Measurements from ENCODE around the gene RXRA. TPM values are rescaled to one million over a fixed set of nuclear protein-coding genes. Genes with fewer than 3 reads are reported as not detected.

Gene RXRA
- total RNA-seq, 1 donor from 2014 or later = 14.0 TPM

GRCh38 chr9:134336228-134336627 is 10.0 kb downstream of the RXRA start:
- DNase-seq (ENCODE audit: low read depth in 2 of 2) = no peak

- DNase-seq (ENCODE audit: low read depth in 2 of 2) = no peak
Observed at GRCh38 chr9:134336924-134337323, 10.7 kb downstream of the RXRA start.

GRCh38 chr9:134337469-134337868 is 11.2 kb downstream of the RXRA start:
- DNase-seq (ENCODE audit: low read depth in 2 of 2) = no peak

- DNase-seq (ENCODE audit: low read depth in 2 of 2) = peak; percentile 27 to 29
Observed at GRCh38 chr9:134338394-134339182, 12.3 kb downstream of the RXRA start.

- DNase-seq (ENCODE audit: low read depth in 2 of 2) = peak; percentile 37 to 60
Observed at GRCh38 chr9:134339183-134339806, 13.0 kb downstream of the RXRA start.

GRCh38 chr9:134340475-134341160 is 14.4 kb downstream of the RXRA start:
- peak; percentile 76 to 89 for DNase-seq (ENCODE audit: low read depth in 2 of 2)

GRCh38 chr9:134341306-134341705 is 15.1 kb downstream of the RXRA start:
- peak in 1 of 2 donors; percentile 35 for DNase-seq (ENCODE audit: low read depth in 2 of 2)

- DNase-seq (ENCODE audit: low read depth in 2 of 2) = no peak
Observed at GRCh38 chr9:134341929-134342745, 15.9 kb downstream of the RXRA start.

- DNase-seq (ENCODE audit: low read depth in 2 of 2) = no peak
Observed at GRCh38 chr9:134342746-134343115, 16.5 kb downstream of the RXRA start.

- DNase-seq (ENCODE audit: low read depth in 2 of 2) = no peak
Observed at GRCh38 chr9:134343637-134344036, 17.4 kb downstream of the RXRA start.

GRCh38 chr9:134344068-134344799 is 18.0 kb downstream of the RXRA start:
- DNase-seq (ENCODE audit: low read depth in 2 of 2) = no peak

GRCh38 chr9:134344800-134345310 is 18.6 kb downstream of the RXRA start:
- DNase-seq (ENCODE audit: low read depth in 2 of 2) = no peak

GRCh38 chr9:134345737-134346136 is 19.5 kb downstream of the RXRA start:
- no peak for DNase-seq (ENCODE audit: low read depth in 2 of 2)

- no peak for DNase-seq (ENCODE audit: low read depth in 2 of 2)
Observed at GRCh38 chr9:134346151-134346550, 19.9 kb downstream of the RXRA start.

- DNase-seq (ENCODE audit: low read depth in 2 of 2) = no peak
Observed at GRCh38 chr9:134346840-134347583, 20.8 kb downstream of the RXRA start.

- no peak for DNase-seq (ENCODE audit: low read depth in 2 of 2)
Observed at GRCh38 chr9:134347996-134348395, 21.7 kb downstream of the RXRA start.

- DNase-seq (ENCODE audit: low read depth in 2 of 2) = no peak
Observed at GRCh38 chr9:134348404-134349155, 22.3 kb downstream of the RXRA start.

- no peak for DNase-seq (ENCODE audit: low read depth in 2 of 2)
Observed at GRCh38 chr9:134349936-134350335, 23.7 kb downstream of the RXRA start.

- no peak for DNase-seq (ENCODE audit: low read depth in 2 of 2)
Observed at GRCh38 chr9:134350416-134350994, 24.2 kb downstream of the RXRA start.
